ENCODE data around the gene MAK.

The MAK gene

DNA sequence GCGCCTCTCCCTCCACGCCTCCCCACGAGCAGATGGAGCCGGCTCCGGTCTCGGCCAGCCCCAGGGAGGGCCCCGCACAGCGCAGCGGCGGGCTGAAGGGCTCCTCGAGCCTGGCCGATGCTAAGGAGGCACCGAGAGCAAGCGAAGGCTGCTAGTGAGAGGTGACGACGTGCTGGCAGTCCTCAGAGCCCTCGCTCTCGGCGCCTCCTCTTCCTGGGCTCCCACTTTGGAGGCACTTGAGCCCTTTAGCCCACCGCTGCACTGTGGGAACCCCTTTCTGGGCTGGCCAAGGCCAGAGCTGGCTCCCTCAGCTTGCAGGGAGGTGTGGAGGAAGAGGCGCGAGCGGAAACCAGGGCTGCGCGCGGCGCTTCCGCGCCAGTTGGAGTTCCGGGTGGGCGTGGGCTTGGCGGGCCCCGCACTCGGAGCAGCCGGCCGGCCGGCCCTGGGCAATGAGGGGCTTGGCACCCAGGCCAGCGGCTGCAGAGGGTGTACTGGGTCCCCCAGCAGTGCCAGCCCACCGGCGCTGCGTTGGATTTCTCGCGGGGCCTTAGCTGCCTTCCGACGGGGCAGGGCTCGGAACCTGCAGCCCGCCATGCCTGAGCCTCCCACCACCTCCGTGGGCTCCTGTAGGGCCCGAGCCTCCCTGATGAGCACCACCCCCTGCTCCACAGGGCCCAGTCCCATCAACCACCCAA, 117.9 kb downstream of the MAK start:
- Mint-ChIP-seq H3K4me3 (no peak overlapping the region), H3K36me3 (ENCODE audit: low read depth) (peaks cover 7% of the 10 kb centered on the region), H3K9me3 (peaks cover 15% of the 10 kb centered on the region), H3K4me1 (peaks cover 40% of the 10 kb centered on the region), H3K27me3 (ENCODE audit: low read depth, poor library complexity) (no peaks in the 10 kb centered on the region), H3K27ac (no peak overlapping the region)
- no peak for DNase-seq
- TF ChIP-seq, protein P1, sequence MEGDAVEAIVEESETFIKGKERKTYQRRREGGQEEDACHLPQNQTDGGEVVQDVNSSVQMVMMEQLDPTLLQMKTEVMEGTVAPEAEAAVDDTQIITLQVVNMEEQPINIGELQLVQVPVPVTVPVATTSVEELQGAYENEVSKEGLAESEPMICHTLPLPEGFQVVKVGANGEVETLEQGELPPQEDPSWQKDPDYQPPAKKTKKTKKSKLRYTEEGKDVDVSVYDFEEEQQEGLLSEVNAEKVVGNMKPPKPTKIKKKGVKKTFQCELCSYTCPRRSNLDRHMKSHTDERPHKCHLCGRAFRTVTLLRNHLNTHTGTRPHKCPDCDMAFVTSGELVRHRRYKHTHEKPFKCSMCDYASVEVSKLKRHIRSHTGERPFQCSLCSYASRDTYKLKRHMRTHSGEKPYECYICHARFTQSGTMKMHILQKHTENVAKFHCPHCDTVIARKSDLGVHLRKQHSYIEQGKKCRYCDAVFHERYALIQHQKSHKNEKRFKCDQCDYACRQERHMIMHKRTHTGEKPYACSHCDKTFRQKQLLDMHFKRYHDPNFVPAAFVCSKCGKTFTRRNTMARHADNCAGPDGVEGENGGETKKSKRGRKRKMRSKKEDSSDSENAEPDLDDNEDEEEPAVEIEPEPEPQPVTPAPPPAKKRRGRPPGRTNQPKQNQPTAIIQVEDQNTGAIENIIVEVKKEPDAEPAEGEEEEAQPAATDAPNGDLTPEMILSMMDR (IDR thresholded peaks at IDR 0.05) = no peak

GRCh38 chr6:10719964-10720264, 118.4 kb downstream of the MAK start:
- Mint-ChIP-seq H3K4me3 (no peak overlapping the region), H3K27me3 (ENCODE audit: low read depth, poor library complexity) (no peaks in the 10 kb centered on the region), H3K36me3 (ENCODE audit: low read depth) (peaks cover 4% of the 10 kb centered on the region), H3K27ac (no peak overlapping the region), H3K4me1 (peaks cover 35% of the 10 kb centered on the region), H3K9me3 (peaks cover 15% of the 10 kb centered on the region)
- TF ChIP-seq, protein P1 (IDR thresholded peaks at IDR 0.05) = no peak
- no peak for DNase-seq

- DNase-seq = no peak
- H3K36me3 Mint-ChIP-seq (ENCODE audit: low read depth) = peaks cover 4% of the 10 kb centered on the region
- H3K27ac Mint-ChIP-seq = peak overlapping the region; percentile 25
- TF ChIP-seq, protein P1 (IDR thresholded peaks at IDR 0.05) = no peak
- no peaks in the 10 kb centered on the region for H3K27me3 Mint-ChIP-seq (ENCODE audit: low read depth, poor library complexity)
- H3K4me3 Mint-ChIP-seq = no peak overlapping the region
- H3K4me1 Mint-ChIP-seq = peaks cover 30% of the 10 kb centered on the region
- H3K9me3 Mint-ChIP-seq = peaks cover 15% of the 10 kb centered on the region
These were observed 118.9 kb downstream of the MAK start for GRCh38 chr6:10719296-10719963.

DNA sequence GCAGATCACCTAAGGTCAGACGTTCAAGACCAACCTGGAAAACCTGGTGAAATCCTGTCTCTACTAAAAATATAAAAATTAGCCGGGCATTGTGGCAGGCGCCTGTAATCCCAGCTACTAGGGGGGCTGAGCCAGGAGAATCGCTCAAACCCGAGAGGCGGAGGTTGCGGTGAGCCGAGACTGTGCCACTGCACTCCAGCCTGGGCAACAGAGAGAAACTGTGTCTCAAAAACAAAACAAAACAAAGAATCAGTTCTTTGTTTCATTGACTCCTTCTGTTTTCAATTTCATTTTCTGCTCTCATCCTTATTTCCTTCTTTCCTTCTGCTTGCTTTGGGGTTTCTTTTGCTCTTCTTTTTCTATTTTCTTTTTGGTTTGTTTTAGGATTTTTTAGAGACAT, 124.4 kb downstream of the MAK start:
- peaks cover 16% of the 10 kb centered on the region for H3K36me3 Mint-ChIP-seq (ENCODE audit: low read depth)
- DNase-seq = no peak
- no peaks in the 10 kb centered on the region for H3K4me1 Mint-ChIP-seq
- H3K27me3 Mint-ChIP-seq (ENCODE audit: low read depth, poor library complexity) = no peaks in the 10 kb centered on the region
- H3K9me3 Mint-ChIP-seq = peaks cover 6% of the 10 kb centered on the region
- TF ChIP-seq, protein P1 (IDR thresholded peaks at IDR 0.05) = no peak
- H3K27ac Mint-ChIP-seq = peak overlapping the region; percentile 67
- no peak overlapping the region for H3K4me3 Mint-ChIP-seq
